ENCODE measurements around the gene PPP1R3A. TPM values are rescaled to one million over a fixed set of nuclear protein-coding genes. Genes with fewer than 3 reads are reported as not detected.

PPP1R3A gene
- total RNA-seq, 1 experiment from 2014 or later = 0.07 TPM

GRCh38 chr7:113873554-113874151 lies 45.2 kb downstream of the PPP1R3A start:
- Mint-ChIP-seq H3K9me3 (peaks cover 6% of the 10 kb centered on the region), H3K27ac (no peak overlapping the region), H3K27me3 (ENCODE audit: low read depth) (no peaks in the 10 kb centered on the region), H3K4me1 (no peaks in the 10 kb centered on the region), H3K4me3 (no peak overlapping the region), H3K36me3 (no peaks in the 10 kb centered on the region)
- no peak for DNase-seq (ENCODE audit: low spot score)
- ChIA-PET POLR2A (no interaction called here), CTCF (no interaction called here)
- no peak for ATAC-seq
- TF ChIP-seq CBFB (CRISPR knock-in tag; IDR thresholded peaks at IDR 0.05; ENCODE audit: low read depth) (no peak), ATF2 (CRISPR knock-in tag; IDR thresholded peaks at IDR 0.05; ENCODE audit: borderline replicate concordance, low read depth) (no peak), CREB1 (CRISPR knock-in tag; IDR thresholded peaks at IDR 0.05) (no peak), GTF2I (CRISPR knock-in tag; conservative IDR thresholded peaks at IDR 0.05) (no peak)

- ChIA-PET CTCF (no interaction called here), POLR2A (no interaction called here)
- Mint-ChIP-seq H3K36me3 (no peaks in the 10 kb centered on the region), H3K27ac (no peak overlapping the region), H3K4me3 (no peak overlapping the region), H3K4me1 (no peaks in the 10 kb centered on the region), H3K9me3 (peaks cover 6% of the 10 kb centered on the region), H3K27me3 (ENCODE audit: low read depth) (no peaks in the 10 kb centered on the region)
- DNase-seq (ENCODE audit: low spot score) = no peak
- TF ChIP-seq FOXJ3 (CRISPR knock-in tag; IDR thresholded peaks at IDR 0.05; ENCODE audit: borderline replicate concordance) (no peak), ETV6 (CRISPR knock-in tag; IDR thresholded peaks at IDR 0.05) (no peak), TEAD4 (CRISPR knock-in tag; IDR thresholded peaks at IDR 0.05) (no peak), MXD4 (CRISPR knock-in tag; IDR thresholded peaks at IDR 0.05; ENCODE audit: borderline replicate concordance) (no peak), ZMAT4 (CRISPR knock-in tag; IDR thresholded peaks at IDR 0.05) (no peak), HMGXB4 (CRISPR knock-in tag; IDR thresholded peaks at IDR 0.05) (no peak), ESRRA (CRISPR knock-in tag; IDR thresholded peaks at IDR 0.05; ENCODE audit: borderline replicate concordance) (no peak), ZNF512 (CRISPR knock-in tag; IDR thresholded peaks at IDR 0.05; ENCODE audit: borderline replicate concordance) (no peak), NFE2L1 (CRISPR knock-in tag; IDR thresholded peaks at IDR 0.05) (no peak), JAZF1 (CRISPR knock-in tag; IDR thresholded peaks at IDR 0.05) (no peak), NR2C2 (CRISPR knock-in tag; IDR thresholded peaks at IDR 0.05) (no peak), CBFB (CRISPR knock-in tag; IDR thresholded peaks at IDR 0.05; ENCODE audit: low read depth) (no peak), AR (CRISPR knock-in tag; IDR thresholded peaks at IDR 0.05) (no peak), SP1 (CRISPR knock-in tag; conservative IDR thresholded peaks at IDR 0.05) (no peak), FOXP4 (CRISPR knock-in tag; IDR thresholded peaks at IDR 0.05) (no peak), ZNF317 (CRISPR knock-in tag; IDR thresholded peaks at IDR 0.05; ENCODE audit: borderline replicate concordance, low read depth) (no peak), ZNF263 (CRISPR knock-in tag; IDR thresholded peaks at IDR 0.05; ENCODE audit: low read depth) (no peak), E2F1 (CRISPR knock-in tag; IDR thresholded peaks at IDR 0.05) (no peak), ATF1 (CRISPR knock-in tag; IDR thresholded peaks at IDR 0.05) (no peak), PRRX2 (CRISPR knock-in tag; IDR thresholded peaks at IDR 0.05) (no peak)
- ATAC-seq = no peak
Observed at GRCh38 chr7:113872981-113873380, 45.8 kb downstream of the PPP1R3A start.
